Frontal cortex (tissue), 4 donors: ENCODE measurements around the gene LPP. TPM values are rescaled to one million over a fixed set of nuclear protein-coding genes. Genes with fewer than 3 reads are reported as not detected.
A peak's percentile ranks its signal among the peaks of the same experiment; 100 is the strongest.

Experiments
- DNase-seq, 2 donors: peaks; one replicate each; pipeline ENCODE4 v3.0.0; 2012; ENCODE audit warnings: low spot score in 2 of 2
- FAIRE-seq: peaks from 2 replicates; lab custom pipeline; 2012; peaks lifted over from hg19 to GRCh38; lab: Jason Lieb, UNC
- total RNA-seq: library from RNA; depleted of rRNA; stranded (reverse); fragments of >200 nt; gene quantifications from one replicate; pipeline ENCODE4 v1.2.3, GENCODE V29; 2014
- donor health status: control.
- donor health status: control.
- donor health status: control.

Gene LPP
- total RNA-seq, 1 donor from 2014 or later = 6.5 TPM

- no peak for FAIRE-seq
- DNase-seq = no peak
These were observed 679.2 kb downstream of the LPP start for GRCh38 chr3:188832961-188833721.

- FAIRE-seq (no peak), DNase-seq (no peak)
These were observed 680.4 kb downstream of the LPP start for GRCh38 chr3:188834349-188834748.

GRCh38 chr3:188839187-188839695, 685.3 kb downstream of the LPP start:
- FAIRE-seq (no peak), DNase-seq (no peak)

- DNase-seq (no peak), FAIRE-seq (no peak)
These were observed 686.3 kb downstream of the LPP start for GRCh38 chr3:188840290-188840689.

DNA sequence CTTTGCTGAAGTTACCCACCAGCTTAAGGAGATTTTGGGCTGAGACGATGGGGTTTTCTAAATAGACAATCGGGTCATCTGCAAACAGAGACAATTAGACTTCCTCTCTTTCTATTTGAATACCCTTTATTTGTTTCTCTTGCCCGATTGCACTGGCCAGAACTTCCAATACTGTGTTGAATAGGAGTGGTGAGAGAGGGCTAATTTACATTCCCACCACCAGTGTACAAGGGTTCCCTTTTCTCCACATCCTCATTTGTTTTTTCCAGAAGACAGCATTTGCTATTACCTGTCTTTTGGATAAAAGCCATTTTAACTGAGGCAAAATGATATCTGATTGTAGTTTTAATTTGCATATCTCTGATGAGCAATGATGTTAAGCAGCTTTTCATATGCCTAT, 687.9 kb downstream of the LPP start:
- no peak for FAIRE-seq
- no peak for DNase-seq

GRCh38 chr3:188842639-188843038, 688.7 kb downstream of the LPP start:
- DNase-seq (no peak), FAIRE-seq (no peak)

DNA sequence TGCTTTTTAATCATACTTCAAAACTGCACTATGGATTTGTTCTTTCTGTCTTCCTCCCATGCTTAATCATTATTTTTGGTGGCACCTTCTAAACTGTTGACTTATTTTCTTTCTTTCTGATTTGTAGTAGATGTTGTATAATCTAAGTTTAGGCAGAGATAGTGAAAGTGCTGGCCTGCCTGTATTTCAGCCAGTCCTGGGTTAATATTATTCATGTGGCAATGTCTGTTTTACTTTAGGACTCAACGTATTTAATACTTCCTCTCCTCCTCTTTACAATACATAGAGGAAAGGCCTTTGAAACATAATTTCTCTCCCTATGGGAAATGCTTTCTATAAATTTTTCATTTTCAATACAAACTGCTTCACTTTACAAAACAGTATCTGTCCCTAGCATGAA, 690.1 kb downstream of the LPP start:
- DNase-seq (no peak), FAIRE-seq (no peak)

GRCh38 chr3:188845514-188845913, 691.6 kb downstream of the LPP start:
- no peak for DNase-seq

GRCh38 chr3:188848947-188849346, 695.0 kb downstream of the LPP start:
- no peak for FAIRE-seq
- DNase-seq = no peak

More at GRCh38 chr3:188845514-188845913, 691.6 kb downstream of the LPP start:
- no peak for FAIRE-seq

DNA sequence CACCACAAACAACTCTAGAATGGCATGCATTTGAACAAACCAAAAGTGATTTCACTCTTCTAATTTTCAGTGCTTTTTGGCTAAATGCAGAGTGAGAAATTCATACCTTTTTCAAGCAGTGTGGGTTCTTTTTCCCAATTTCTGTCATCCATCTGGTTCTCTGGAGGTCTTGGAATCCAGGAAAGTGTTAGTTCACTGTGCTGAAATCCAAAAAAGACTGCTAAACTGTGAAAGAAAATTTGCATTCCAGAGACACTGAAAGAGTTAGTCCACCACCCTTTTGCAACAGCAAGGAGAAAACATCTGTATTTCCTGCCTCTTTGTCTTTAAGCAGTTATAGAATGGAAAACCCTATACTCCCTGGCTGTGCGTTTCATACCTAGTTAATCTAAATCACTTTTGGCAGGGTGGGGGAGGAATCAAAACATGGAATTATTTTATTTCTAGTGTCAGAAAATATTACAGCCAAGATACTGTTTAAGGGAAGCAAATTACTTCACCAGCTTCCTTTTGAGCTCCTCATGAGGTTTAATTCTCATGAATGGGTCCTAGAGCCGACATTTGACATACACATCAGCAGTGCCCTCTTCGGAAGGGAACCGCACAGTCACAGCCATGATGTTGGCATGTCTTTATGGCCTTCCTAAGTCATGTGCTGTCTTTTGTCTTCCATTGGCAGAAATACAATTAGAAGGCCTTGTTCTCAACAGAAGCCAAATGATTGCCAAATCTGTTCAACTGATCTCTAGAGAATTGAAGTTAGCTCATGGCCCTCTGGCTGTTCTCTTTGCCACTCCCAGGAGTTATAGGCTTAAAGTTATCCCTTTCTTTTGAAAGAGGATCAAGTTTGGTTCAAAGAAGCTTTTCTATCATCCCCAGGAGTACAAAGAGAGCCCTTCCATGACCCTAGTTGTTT, 700.2 kb downstream of the LPP start:
- FAIRE-seq (no peak), DNase-seq (peak in 1 of 2 donors; percentile 20)

DNA sequence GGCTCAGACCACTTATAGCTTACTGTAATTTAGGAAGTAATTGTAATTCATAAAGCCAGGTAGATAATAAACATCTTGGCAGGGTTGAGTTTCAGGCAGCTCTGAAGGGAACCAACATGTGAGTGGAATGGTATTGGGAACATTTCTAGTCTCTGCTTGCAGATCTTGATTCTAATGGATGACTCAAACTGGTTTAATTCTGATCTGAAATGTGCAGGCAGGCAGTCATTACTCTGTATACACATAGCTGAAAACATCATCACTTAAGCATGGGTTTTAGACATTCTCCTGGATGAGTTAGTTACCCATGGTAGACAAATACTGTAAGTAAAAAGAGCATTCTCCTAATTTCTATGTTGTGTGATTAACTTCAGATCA, 700.8 kb downstream of the LPP start:
- no peak for FAIRE-seq
- DNase-seq = no peak

- no peak for DNase-seq
- FAIRE-seq = no peak
These were observed 701.7 kb downstream of the LPP start for GRCh38 chr3:188855675-188856074.

DNA sequence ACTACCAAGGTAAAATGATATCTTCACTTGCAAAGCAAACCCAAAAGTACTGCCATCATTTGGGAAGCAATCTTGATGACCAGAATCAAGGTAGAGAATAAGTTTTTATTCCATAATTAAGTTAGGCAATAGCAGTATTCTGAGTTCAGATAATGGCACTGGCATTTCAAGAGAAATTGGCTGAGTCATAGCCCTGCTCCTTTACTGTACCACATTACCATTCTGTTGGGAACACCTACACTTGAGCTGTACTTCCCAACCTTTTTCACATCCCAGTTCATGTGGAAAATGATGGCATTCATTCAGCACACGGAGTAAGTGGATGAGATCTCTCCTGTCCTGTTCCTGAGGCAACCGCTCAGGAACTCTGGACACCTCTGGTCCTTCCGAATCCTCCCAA, 706.2 kb downstream of the LPP start:
- FAIRE-seq (no peak), DNase-seq (no peak)

DNA sequence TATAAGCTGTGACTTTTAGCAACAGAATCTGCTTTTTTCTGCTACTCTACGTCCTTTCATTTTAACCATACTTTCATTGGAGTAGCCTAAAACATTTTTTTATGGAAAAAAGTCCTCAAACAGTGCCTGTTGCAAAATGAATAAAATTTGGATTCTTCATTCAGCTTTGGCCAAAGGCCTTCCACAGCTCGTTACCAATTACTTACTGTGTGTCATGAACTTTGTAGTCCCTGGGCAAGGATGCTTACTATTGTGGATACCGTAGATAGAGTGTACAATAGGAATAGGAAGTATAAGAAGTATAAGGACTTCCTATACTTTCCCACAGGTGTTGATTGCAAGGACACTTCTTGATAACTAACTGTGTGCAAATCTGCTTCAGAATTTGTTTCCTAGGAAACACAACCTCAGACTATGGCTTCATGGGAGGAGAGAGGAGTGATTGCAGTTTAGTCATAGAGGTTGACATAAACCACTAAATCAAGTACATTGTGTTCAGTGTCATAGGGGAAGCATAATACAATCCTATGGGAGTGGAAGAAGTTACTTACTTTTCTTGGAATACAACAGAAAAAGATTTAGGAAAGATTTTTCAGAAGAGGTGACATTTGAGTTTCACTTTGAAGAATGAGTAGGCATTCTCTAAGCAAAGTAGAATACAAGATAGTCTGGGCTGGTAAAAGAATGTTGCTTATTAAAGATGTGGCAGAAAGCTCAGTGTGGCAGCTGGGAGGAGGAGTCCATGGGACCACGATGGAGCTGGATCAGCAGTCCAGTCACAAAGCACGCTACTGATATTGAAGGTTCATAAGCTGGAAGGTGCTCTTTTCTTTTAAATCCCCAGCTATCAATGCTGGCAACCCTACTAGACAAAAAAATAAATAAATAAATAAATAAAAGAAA, 708.1 kb downstream of the LPP start:
- FAIRE-seq = no peak
- DNase-seq = no peak

DNA sequence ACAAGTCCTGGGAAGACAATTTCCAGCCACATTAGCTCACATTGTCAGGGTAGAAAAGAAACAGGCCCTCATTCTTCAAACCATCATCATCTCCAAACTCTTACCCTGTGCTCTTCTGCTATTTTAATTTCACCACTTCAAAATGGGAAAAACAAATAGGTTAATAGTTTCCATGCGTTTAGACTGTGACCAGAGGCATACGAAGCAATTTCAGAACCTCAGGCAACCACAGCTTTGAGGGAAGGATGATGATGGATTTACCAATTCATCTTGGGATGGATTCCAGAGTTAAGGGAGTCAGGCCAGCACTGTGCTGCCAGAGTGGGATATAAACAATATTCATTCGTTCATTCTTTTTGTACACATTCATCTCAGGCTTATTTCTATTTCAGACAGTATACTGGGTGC, 710.0 kb downstream of the LPP start:
- no peak for FAIRE-seq

GRCh38 chr3:188867691-188868265, 713.8 kb downstream of the LPP start:
- no peak for DNase-seq
- no peak for FAIRE-seq

More for the DNA sequence above, 710.0 kb downstream of the LPP start:
- DNase-seq = no peak

DNA sequence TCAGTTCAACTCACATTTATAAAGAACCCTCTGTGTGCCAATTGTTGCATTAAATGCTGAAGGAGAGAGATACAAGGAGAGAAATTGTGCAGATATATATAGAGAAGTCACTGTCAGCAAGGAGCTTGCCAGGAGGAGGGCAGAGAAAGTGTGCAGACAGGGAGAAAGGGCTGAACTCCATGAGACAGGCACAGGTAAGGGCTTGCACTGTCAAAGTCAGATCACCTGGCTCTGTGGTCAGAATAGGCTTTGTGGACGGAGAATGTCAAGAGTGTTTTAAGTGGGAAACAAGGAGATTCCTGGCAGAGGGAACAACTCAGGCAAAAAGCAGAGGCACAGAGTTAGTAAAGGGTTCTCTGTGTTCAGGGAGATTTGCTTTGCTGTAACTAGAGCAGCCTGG, 714.8 kb downstream of the LPP start:
- no peak for FAIRE-seq

DNA sequence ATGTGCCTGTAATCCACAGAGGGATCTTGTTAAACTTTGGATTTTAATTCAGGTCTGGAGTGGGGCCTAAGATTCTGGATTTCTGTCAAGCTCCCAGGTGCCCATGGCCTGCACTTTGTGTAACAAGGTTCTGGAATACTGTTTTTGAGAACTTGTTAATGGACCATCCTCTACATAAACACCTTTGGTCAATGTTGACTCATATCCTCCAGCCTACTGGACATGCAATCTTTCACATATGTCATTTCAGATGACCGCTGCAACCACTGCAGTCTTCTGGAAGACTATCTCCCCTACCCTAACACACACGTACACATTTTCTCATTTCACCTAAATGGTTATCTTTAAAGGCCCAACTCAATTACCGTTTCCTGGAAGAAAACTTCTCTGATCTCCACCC, 715.7 kb downstream of the LPP start:
- DNase-seq (no peak), FAIRE-seq (no peak)

More for the DNA sequence above, 714.8 kb downstream of the LPP start:
- no peak for DNase-seq

GRCh38 chr3:188870431-188870830, 716.5 kb downstream of the LPP start:
- DNase-seq (no peak), FAIRE-seq (no peak)
